SH-SY5Y (cell line): ENCODE data around the gene ANTXR1.

ENCODE experiments used
- GATA2 ChIP-seq: IDR thresholded peaks from 2 replicates; pipeline ENCODE4 v1.6.1; 2011; ENCODE audit warnings: mild to moderate bottlenecking, low read depth, low read length
- GATA3 ChIP-seq: IDR thresholded peaks from 2 replicates; pipeline ENCODE4 v1.6.1; 2011; ENCODE audit warnings: low read depth, mild to moderate bottlenecking, low read length, moderate library complexity

- TF ChIP-seq GATA2 (no peak), GATA3 (no peak)
These were observed 63.6 kb downstream of the ANTXR1 start for GRCh38 chr2:69076601-69077000.
